HepG2 (cell line): ENCODE results near the gene PXMP2. TPM values are rescaled to one million over a fixed set of nuclear protein-coding genes. Genes with fewer than 3 reads are reported as not detected.

ENCODE experiments used
- ADNP ChIP-seq: sonication (generic); formaldehyde crosslinking; IDR thresholded peaks from 2 replicates; pipeline ENCODE4 v1.4.0; 2020; ENCODE audit warnings: missing genetic modification reagents
- HES4 ChIP-seq: sonication (generic); formaldehyde crosslinking; IDR thresholded peaks from 2 replicates; pipeline ENCODE4 v1.9.0; 2021; ENCODE audit warnings: mild to moderate bottlenecking, missing genetic modification reagents, borderline replicate concordance
- HMG20A ChIP-seq: IDR thresholded peaks from 2 replicates; pipeline ENCODE4 v1.6.1; 2016; ENCODE audit warnings: borderline replicate concordance
- HMGXB3 ChIP-seq: sonication (generic); formaldehyde crosslinking; IDR thresholded peaks from 2 replicates; pipeline ENCODE4 v1.4.0; 2020; ENCODE audit warnings: missing genetic modification reagents, borderline replicate concordance
- MIXL1 ChIP-seq: IDR thresholded peaks from 2 replicates; pipeline ENCODE4 v1.6.1; 2016
- MZF1 ChIP-seq: sonication (generic); formaldehyde crosslinking; IDR thresholded peaks from 2 replicates; pipeline ENCODE4 v1.8.1; 2023; ENCODE audit warnings: mild to moderate bottlenecking, missing genetic modification reagents, borderline replicate concordance
- RBFOX2 ChIP-seq: fragments of 200-400 bp; formaldehyde crosslinking; IDR thresholded peaks from 2 replicates; pipeline ENCODE4 v1.6.1; 2017; ENCODE audit warnings: low read depth, mild to moderate bottlenecking, low read length
- SNAPC5 ChIP-seq: sonication (generic); formaldehyde crosslinking; IDR thresholded peaks from 2 replicates; pipeline ENCODE4 v1.8.1; 2023; ENCODE audit warnings: mild to moderate bottlenecking, missing genetic modification reagents, borderline replicate concordance
- THRA ChIP-seq: sonication (generic); formaldehyde crosslinking; IDR thresholded peaks from 2 replicates; pipeline ENCODE4 v1.4.0; 2020; ENCODE audit warnings: missing genetic modification reagents, borderline replicate concordance
- TOPORS ChIP-seq: sonication (generic); formaldehyde crosslinking; IDR thresholded peaks from 2 replicates; pipeline ENCODE4 v1.8.0; 2023; ENCODE audit warnings: mild to moderate bottlenecking, missing genetic modification reagents
- U2AF1 ChIP-seq: fragments of 200-400 bp; formaldehyde crosslinking; optimal IDR thresholded peaks from 2 replicates; pipeline ENCODE3; 2017; ENCODE audit warnings: mild to moderate bottlenecking, low read depth, low read length
- ZFP37 ChIP-seq: sonication (generic); formaldehyde crosslinking; IDR thresholded peaks from 2 replicates; pipeline ENCODE4 v1.4.0; 2020; ENCODE audit warnings: missing genetic modification reagents, borderline replicate concordance
- ZFP91 ChIP-seq: sonication (generic); formaldehyde crosslinking; IDR thresholded peaks from 2 replicates; pipeline ENCODE4 v1.9.0; 2022; ENCODE audit warnings: missing genetic modification reagents, mild to moderate bottlenecking, borderline replicate concordance
- ZMYM2 ChIP-seq: sonication (generic); formaldehyde crosslinking; IDR thresholded peaks from 2 replicates; pipeline ENCODE4 v1.8.0; 2022; ENCODE audit warnings: mild to moderate bottlenecking, missing genetic modification reagents
- ZNF235 ChIP-seq: sonication (generic); formaldehyde crosslinking; IDR thresholded peaks from 2 replicates; pipeline ENCODE4 v1.8.1; 2023; ENCODE audit warnings: mild to moderate bottlenecking, missing genetic modification reagents, borderline replicate concordance
- ZNF24 ChIP-seq: fragments of 450-650 bp; IDR thresholded peaks from 2 replicates; pipeline ENCODE4 v1.6.1; 2017; ENCODE audit warnings: antibody characterized with exemption, mild to moderate bottlenecking
- ZNF598 ChIP-seq: sonication (generic); formaldehyde crosslinking; IDR thresholded peaks from 2 replicates; pipeline ENCODE4 v1.5.1; 2020; ENCODE audit warnings: mild to moderate bottlenecking, missing genetic modification reagents, borderline replicate concordance
- ZNF766 ChIP-seq: sonication (generic); formaldehyde crosslinking; IDR thresholded peaks from 2 replicates; pipeline ENCODE4 v1.5.0; 2020; ENCODE audit warnings: missing genetic modification reagents, borderline replicate concordance
- polyA plus RNA-seq, 8 experiments: library from polyadenylated mRNA; depleted of rRNA in 3 of 8; stranded (reverse) in 7 of 8; unstranded in 1 of 8; fragments of >200 nt; fragmentation: Illumina TruSeq in 4 of 8; extraction: Trizol in 4 of 8; gene quantifications; 2 replicates each; pipeline versions ENCODE4 v1.2.1 to v1.2.3, GENCODE V29; 2011 to 2016; ENCODE audit warnings: low read depth in 4 of 8, missing spikeins in 1 of 8, mixed read lengths in 1 of 8; ENCODE audit not compliant: insufficient read depth in 1 of 8
- total RNA-seq, 5 experiments: library from RNA; depleted of rRNA; stranded (reverse); fragments of >200 nt; fragmentation: Illumina TruSeq; extraction: Trizol; gene quantifications; 2 replicates each; pipeline ENCODE4 v1.2.3, GENCODE V29; 2016; ENCODE audit warnings: low read depth in 1 of 5

The PXMP2 gene
- total and polyA plus RNA-seq, 2 of the 13 experiments (the other 11 are each of a cell fraction or from before 2014, with no cell fraction given), result 25.5 to 42.9 TPM

- TF ChIP-seq ZNF598 (CRISPR knock-in tag), result no peak
- no peak; the same call in 1 of the 2 replicates for TF ChIP-seq ZFP91
- no peak for TF ChIP-seq U2AF1
- no peak for TF ChIP-seq ZNF766
- TF ChIP-seq TOPORS (CRISPR knock-in tag), result no peak
- TF ChIP-seq HMG20A (CRISPR knock-in tag), result no peak
- no peak for TF ChIP-seq HES4
- TF ChIP-seq ZNF235 (CRISPR knock-in tag), result no peak
- TF ChIP-seq THRA (CRISPR knock-in tag), result peak; percentile 51
- TF ChIP-seq ADNP (CRISPR knock-in tag), result no peak
- TF ChIP-seq MIXL1 (CRISPR knock-in tag), result peak; percentile 40
- no peak for TF ChIP-seq ZMYM2
- TF ChIP-seq RBFOX2, result peak; percentile 77
- no peak for TF ChIP-seq SNAPC5 (CRISPR knock-in tag)
- TF ChIP-seq ZFP37 (CRISPR knock-in tag), result no peak
- no peak for TF ChIP-seq HMGXB3 (CRISPR knock-in tag)
- TF ChIP-seq ZNF24, result no peak
- no peak for TF ChIP-seq MZF1 (CRISPR knock-in tag)
Measured at GRCh38 chr12:132687211-132688164, at the start of gene PXMP2, which contains the start of gene POLE (continued).
